ENCODE measurements around the gene ZNF521.

The ZNF521 gene

DNA sequence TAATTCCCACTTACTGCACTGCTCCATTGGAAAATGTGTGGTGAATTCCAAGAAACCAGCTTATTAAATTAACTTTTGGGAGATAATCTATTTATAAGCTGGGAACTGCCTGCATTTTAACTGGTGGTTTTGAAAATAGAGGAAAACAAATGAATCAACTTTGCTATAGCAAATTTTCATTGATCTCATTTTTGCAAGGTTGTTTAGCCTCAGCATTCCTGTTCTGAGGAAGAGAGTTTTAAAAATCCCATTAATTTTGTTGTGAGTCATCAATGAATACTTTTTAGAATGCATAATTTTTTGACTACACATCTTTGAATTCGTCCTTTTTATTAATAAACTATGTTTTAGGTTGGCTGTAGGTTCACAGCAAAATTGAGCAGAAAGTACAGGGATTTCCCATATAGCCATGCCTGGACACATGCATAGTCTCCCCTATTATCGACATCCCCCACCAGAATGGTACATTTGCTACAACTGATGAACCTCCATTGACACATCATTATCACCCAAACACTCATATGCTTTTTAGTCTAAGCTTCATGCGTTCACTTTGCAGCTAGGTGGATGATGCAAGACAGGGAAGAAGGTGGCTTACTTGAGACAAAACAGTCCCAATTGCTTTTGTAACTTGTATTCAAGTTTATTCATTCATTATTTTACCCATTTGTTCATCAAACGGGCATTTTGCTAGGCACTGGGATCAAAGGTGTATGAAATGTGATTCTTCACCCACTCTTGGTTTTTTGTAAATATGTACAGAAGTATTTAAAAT is 106.9 kb downstream of the ZNF521 start:
- DNase-seq: no peak

DNA sequence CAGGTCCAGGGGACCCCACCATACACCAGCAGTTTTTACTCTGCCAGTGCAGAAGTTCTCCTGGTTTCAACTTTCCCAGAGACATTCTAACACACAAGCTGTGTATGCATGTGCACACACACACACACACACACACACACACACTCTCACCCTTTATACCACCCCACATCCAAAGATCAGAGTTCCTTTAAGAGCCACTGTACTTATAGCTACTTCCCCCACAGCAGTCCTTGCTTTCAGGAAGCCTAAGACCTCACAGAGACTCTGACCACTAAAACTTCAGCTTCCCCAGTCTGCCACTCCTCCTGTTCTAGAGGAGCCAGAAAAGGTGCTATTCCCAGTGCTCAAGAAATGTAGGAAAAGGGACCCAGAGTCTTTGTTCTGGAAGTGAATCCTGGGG is 107.8 kb downstream of the ZNF521 start:
- no peak for DNase-seq

DNA sequence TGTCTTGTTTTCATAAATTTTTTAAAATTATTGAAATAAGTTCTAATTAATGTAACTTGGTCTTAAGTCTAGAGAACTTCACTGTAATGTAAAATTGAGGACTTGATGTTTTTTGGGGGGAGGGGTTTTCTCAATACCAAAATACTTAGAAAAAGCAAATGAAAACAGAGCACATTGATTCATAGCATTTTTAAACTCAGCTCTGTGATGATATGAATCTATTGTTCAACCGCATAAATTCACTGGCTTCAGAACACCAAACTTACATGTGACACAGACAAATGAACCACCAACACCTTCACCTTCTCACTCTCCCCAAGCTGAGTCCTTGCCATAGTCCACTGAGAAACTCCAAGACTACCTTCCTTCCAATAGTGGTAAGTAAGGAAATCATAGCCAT is 108.2 kb downstream of the ZNF521 start:
- no peak for DNase-seq

DNA sequence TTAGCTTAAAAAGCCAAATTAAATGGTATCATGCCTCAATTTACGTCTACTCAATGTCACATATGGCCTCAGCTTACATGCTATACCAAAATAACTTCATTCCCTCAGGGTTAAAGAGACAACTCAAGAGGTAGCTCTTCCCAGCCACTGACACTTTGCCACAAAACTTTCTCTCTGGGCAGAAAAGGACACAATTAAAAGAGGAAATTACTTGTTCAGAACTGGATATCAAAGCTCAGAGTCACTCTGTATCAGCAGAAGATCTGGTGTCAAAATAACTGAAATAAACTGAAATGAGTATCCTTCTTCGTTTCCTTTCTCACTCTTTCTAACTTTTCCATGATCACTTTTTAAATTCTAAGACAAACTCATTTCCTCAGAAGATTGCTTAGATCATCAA is 108.7 kb downstream of the ZNF521 start:
- no peak for DNase-seq

DNA sequence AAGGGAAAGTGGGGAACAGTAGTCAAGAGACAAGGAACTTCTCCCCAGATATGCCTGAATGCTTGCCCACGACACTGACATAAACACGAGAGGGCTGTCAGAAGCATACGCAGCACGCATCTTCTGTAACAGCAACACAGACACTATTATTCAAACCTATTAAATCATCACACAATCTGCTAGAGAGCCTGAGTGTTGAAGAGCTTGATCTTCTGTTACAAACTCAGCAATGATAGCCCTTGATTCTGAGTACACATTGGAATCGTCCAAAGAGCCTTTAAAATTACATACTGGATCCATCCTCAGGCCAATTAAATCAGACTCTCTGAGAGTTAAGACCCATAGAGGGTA is 111.6 kb downstream of the ZNF521 start:
- DNase-seq: no peak

DNA sequence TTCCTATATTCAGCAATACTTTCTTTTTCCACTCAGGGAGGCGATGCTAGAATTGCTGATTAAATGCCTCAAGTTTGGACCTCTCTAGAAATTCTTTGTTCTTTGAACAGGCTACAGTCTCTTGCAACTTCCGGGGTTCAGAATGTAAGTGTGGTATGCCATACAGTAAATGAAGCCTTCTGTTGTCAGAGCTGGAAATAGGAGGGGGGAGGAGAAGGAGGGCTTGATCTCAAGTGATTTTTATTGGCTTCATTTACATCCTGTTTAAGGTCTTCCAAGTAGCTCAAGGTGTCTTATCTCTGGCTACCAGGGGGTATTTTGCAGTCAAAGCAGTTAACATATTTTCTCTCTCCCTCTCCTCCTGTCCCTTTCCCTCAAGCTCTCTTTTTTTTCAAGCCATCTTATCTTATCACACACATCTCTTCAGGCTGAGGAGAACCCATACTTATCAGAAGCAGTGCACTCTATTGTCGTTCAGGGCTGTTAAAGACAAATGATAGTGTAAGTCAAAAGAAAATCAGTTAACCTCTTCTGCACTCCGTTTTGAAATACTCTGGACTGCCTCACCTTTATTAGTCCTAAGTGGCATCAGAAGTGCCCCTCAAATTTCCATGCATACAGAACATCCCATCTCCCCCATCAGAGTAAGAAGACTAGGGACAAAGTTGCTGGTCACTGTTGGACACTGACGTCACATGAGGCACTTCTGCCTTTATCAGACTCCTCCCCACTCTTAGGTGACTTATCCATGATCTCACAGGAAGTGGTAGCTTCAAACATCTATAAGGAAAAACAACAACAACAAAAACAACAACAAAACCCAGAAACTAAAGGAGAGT is 112.2 kb downstream of the ZNF521 start:
- no peak for DNase-seq

DNA sequence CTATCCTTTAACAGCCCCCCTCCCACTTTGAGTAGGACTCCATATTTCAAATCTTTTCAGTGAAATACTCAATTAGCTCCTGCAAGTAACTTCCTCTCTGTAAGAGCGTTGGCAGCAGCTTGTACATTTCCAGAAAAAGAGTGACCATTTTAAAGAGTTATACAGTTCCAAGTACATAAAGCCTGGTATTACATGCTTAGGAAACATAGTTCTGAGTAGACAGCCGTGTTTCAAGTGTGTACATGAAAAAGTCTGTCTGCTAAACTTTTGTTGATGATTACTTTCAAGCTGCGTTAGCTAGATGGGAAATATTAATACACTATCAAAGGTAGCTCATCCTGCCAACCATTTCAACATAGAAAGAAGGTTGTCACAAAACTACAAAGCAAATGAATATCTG is 112.8 kb downstream of the ZNF521 start:
- no peak for DNase-seq

DNA sequence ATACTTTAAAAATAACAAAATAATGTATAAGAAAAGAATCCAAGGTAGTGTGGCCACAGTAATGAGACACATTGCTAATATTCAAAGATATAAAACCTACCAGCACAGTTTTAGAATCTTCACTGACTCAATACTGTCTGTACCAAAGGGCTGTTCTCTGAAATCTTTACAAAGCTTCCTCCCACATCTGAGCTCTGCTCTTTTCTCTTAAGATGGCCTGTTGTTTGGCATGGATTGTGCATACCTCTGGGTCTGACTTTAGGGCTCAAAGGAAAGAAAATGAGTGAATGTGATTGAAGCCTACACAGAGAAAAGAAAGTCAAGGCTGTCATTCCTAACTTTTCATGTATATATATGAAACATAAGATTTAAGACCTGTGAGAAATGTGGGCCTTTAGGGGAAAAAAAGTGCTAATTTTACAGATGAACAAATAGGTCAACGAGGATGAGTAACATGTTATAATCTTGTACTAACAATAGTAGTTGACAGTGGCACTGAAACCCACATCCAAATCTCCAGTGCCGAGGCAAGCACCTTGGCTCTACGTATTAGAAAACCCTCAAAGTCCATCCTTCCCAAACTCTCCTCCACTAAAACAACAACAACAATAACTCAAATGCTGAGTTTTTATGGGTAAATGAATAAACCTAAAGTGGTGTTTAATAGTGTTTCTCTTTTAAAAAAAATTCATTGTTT is 114.2 kb downstream of the ZNF521 start:
- no peak for DNase-seq

DNA sequence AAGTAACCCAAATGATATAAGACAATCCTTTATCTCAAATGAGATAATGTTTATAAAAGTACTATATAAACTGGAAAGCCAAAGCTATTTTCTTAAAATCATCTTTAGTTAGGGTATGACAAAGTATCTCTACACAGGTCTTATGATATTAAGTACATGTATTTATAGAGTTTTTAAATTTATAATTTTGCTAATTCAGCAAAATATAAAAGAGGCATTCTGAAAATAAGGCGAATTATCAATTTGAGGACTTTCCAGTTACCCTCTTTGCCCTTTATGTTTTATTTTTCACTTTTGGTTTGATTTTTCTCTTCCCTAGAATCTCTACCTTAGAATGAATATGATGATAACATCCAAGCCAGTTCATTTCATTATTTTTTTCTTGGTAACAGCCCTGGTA is 115.2 kb downstream of the ZNF521 start:
- no peak for DNase-seq

DNA sequence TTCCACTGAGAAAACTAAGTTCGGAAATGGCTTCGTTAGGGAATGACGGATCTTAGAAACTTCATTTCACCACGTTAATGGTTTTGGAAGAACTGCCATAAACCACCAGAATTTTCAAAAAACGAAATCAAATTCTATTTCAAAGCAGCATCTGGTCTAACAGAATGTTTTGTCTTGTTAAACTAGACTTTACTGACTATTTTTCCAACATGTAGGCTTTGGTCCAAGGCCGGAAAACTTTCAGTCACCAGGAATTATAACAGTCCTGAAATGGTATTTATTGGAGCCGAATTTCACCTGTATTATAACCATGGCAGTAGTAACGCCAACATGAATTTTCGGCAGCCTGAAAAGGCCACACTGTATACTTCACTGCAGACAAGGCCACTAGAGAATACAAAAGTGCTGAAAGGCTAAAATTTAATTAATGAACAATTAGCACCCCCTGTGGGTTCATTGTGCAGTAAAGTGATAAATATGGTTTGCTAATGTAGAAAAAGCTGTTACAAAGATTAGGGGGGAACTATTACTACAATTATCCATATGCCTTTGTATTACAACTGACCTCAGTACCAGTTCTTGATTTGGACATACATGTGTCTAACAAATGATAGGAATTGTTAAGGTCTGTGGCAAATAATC is 116.4 kb downstream of the ZNF521 start:
- DNase-seq: no peak

DNA sequence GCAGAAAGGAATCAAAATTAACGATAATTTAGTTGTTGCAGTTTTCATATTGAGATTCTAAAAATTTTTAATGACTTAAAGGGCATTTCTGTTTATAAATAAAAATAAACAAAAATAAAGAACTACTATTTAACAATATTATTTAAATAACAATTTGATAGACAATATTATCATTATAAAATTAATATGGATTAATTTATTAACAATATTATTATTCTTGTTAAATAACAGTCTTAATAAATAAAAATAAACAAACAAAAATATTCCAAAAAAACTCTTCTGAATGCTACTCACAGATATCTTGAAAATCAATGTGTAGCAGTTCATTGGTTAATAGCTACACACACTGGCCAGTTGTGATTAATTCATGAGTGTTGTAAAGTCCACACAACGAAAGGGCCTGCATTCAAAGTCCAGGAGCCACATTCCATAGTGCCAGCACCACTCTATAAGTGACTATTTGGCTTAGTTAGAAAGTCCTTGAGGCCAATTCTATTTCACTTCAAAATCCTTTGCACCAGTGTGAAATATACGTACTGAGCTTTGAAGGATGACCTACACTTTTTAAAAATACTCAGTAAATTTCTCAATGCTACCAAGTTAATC is 117.1 kb downstream of the ZNF521 start:
- no peak for DNase-seq

DNA sequence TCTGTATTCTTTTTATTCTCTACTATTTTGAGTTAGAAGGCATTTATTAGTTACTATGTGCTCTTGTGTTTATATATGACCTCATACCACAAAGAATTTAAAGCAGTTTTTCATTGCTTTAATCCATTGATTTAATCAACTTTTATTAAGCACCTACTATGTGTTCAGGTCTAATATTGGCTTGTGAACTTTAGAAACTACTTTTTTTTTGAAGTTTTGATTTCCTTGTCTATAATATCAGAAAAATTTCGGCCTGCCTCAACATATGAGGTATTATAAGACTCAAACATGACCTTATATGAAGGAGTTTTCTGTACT is 117.7 kb downstream of the ZNF521 start:
- no peak for DNase-seq

DNA sequence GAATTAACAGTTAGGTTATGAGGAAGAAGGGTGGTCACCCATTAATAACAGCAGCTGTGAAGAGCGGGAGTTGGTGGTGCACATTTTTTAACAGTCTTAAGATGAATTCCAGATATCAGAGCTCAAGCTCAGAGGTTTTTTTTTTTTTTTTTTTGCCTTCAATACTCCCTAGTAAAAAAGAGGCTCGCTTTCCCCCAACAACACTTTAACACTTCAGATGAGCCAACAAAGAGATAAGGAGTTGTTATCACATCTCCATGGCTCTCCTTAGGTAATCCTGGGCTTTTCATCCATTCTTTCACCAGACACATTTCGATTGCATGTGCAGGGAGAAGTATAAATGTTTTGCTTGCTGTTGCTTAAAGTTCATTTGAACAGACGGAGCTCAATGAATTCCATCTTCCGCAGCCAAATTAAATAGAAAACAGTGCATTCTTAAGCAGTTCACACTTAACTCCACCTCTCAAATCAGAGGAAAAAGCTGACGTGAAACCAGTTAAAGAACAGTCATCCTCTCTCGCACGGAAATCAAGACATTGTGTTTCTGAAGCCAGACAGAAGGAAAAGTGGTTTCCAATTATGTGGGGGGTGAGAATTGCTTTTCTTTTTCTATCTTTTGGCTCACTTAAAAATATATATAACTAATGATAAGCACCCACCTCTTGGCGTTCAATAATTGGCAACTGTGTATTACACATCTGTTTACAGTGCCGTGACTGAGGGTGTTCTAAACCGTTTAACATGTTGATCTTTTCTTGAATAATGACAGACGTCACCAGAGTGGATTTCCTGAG is 118.2 kb downstream of the ZNF521 start:
- no peak for DNase-seq

DNA sequence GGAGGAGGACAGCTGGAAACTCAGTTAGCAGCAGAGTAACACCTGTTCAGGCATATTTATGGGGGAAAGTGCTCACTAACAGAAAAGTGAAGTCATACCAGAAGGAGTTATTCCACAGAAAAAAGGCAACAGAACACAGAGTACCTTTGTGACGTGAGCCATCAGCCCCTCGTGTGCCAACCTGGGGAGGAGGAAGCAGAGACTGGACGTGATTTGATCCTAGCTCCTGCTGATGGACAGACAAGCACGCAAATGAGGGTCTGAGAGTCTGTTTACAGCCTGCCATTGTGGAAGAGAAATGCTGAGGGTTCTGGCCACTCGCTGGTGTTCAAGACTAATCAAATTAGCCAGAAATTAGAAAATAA is 120.7 kb downstream of the ZNF521 start:
- no peak for DNase-seq

DNA sequence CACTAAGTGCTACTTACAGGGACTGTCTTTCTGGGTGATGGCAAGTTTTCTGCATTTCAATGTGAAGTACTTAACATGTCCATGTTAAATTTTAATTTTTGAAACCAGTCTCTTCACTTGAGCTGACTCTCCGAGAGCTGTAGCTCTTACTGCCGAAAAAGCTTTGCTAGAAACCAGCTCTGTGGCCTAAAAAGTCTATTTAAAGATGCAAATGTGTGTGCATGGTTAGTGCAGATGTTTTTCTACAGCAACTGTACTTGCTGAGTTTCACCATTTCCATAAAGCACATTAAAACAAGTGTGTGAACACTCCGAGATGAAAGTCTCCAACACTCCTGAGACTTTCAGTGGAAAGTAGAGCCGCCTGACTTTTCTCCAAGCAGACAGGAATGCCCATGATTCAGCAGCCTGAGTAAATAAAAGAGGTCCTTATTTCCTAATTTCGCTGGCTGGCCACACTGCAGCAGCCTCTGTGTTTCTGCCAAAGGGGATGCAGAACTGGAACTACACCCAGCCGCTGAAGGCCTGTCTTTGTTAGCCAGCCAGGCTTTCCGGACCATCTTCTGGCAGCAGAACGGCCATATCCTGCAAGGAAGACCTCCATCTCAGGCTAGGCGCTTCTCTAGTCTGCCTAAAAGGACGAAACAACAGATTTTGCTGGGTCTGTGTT is 121.2 kb downstream of the ZNF521 start:
- DNase-seq: no peak

DNA sequence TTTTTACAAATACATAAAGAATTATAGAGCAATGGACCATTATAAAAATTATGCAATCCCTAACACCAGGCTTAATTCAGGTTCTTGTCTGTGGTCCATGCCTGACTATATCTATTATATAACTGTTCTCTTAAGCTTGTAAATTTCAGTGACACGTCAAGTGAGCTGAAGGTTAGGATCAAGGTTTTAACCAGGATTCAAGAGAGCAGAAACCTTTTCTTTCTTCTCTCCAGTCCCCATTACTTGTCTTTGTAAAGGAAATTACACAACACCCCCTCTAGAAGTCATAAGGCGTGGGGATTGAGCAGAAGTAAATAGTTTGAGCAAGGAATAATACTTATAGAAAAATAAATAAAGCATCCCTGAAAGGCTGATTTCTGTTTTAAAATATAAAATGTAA is 122.0 kb downstream of the ZNF521 start:
- no peak for DNase-seq

DNA sequence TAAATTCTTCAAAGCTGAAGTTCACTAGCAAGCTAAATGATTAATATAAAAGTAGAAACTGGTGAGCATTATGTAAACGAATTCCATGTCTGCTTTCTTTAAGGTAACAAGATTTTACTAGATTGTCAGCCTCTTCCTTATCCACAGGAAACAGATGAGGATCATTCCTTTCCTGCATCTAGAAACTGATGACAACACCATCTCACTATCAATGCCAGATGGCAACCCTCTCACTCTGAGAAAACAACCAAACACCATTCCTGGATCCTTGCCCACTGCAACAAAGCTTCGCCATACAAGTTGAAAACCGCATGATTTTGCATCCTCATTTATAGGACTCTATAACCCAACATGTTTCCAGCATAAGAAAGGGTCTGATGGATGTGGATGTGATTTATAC is 122.9 kb downstream of the ZNF521 start:
- DNase-seq: no peak

DNA sequence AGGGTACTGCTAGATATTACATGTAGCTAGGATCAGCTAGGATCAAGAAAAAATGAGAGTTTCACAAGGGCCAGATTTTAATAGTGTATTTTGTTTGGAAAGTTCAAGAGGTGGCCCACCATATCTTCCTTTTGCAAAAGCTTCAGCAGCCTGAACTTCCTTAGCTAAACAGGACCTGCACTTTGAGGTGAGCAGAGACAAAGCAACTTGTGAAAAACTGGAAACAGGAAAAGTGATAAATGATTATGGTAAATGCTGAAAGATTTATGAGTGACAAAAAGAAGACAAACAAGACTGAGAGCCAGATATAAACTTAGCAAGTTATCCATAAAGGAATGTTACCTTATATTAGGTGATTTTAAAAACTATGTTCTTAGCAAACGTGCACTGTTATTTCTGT is 123.6 kb downstream of the ZNF521 start:
- no peak for DNase-seq

DNA sequence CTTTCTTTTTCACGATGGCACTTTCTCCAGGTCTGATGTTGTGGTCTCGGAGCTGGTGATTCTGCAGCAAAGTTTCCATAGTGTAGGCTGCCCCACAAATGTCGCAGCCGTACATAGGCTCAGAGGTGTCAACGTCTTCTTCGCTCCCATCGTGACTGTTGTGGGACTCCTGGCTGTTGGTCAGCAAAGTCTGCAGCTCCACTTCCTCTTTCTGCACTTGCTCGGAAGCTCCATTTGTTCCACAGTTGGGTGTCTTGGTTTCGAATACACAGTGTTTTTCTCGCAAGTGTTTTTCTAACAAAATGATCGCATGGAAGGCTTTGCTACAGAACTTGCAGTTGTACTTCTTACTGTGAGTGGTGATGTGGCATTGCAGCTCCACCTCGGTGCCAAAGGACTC is 126.8 kb downstream of the ZNF521 start:
- DNase-seq: no peak

DNA sequence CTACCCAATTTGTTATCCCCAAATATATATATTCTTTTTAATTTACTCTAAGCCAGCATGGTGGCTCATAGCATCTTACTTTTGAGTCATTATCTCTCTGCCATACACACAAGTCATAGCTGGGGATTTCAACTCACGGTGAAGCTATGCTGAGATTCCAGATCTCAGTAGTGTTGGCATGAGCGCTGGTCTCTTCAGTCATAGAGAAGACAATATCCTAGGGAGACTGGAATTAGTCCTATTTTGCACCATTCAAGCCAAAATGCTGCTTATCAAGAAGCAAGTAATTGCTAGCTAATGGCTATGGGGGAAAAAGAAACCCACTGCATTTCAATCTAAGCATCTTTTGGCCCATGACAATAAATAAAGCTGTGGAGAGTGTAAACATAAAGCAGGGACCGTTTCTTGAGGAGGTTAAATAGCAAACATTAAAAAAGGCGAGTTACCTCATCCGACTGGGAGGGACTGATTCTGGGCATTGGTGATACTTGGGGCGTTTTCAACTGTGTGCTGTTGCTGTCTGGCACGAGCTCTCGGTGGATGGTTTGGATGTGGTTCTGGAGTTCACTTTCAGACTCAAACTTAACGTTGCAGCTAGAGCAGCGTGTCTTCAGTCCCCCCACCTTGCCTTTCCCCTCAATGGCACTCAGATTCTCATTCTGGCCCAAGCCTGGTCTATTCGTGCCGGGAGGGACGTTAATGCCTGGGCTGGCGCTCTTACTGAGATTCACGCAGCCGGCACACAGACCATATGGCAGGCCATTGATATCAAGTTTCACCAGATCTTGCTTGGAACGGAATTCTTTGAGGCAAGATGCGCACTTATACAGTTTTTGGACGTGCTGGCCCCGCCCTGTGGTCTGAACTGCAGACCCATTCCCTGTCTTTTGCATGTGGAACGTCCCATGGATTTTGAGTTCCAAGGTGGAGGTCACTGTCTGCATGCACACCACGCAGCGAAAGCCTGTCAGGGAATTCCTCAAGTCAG is 127.8 kb downstream of the ZNF521 start:
- no peak for DNase-seq

DNA sequence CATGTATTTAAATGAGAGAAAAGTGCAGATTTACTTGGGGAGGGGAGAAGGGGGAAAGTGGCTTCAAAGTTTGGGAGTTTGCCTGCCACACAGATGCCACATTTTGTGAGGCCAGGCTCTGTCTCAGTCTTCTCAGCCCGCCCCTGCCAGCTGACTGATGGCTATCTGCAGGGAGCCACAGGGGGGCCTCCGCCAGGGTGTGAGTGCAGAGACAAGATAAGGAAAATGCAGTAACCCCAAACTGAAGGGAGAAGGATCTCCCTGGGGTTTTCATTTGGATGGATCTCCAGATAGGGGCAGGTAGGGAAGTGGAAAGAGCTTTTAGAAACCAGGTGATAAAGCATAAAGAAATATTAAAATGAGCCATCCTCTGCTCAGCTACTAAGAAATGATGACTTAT is 128.8 kb downstream of the ZNF521 start:
- no peak for DNase-seq
